Esophagus muscularis mucosa (tissue), 4 donors: Measurements from ENCODE around the gene SYNE1.

Experiments used
- CTCF ChIP-seq, 3 experiments: fragments of 200-600 bp in 2 of 3; fragments of 450-650 bp in 1 of 3; sonication (generic) in 2 of 3; IDR thresholded peaks; one replicate each; pipeline ENCODE4 v1.5.1; 2017 to 2019; ENCODE audit warnings: antibody characterized with exemption in 3 of 3, mild to moderate bottlenecking in 2 of 3, moderate library complexity in 1 of 3
- EP300 ChIP-seq: sonication (generic); formaldehyde crosslinking; IDR thresholded peaks from one replicate; pipeline ENCODE4 v1.6.1; 2017; ENCODE audit warnings: antibody characterized with exemption
- POLR2A ChIP-seq: fragments of 450-650 bp; IDR thresholded peaks from one replicate; pipeline ENCODE4 v1.6.1; 2017; ENCODE audit warnings: antibody characterized with exemption, moderate library complexity, mild to moderate bottlenecking, low read depth

- TF ChIP-seq CTCF (IDR thresholded peaks at IDR 0.05) (no peak), POLR2A (no peak), EP300 (no peak)
These were observed 216.5 kb downstream of the SYNE1 start for GRCh38 chr6:152420696-152421095.
